ENCODE data around the gene UEVLD.

The UEVLD gene

DNA sequence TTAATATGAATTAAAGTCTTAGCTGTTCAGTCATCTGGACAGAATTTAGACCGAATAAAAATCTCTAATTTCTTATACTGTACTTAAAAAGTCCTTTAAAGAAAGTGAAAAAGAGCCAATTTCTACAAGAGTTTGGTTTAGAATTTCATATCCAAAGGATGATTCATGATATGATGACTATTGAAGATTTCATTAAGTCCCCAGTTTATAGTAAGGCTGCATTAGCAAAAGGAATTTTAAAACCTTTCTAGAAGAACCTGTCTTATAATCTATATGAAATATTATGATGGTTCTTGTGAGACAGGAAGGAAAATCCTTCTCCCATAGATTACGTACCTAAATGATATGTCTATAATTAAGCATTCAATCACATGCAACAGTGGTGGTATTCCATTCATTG lies 96.6 kb downstream of the UEVLD start:
- Histone ChIP-seq H3K27ac (no peak overlapping the region), H3K27me3 (no peaks in the 10 kb centered on the region), H3K36me3 (peaks cover 49 to 64% (median 58%) of the 10 kb centered on the region in 3 donors), H3K4me1 (no peaks in the 10 kb centered on the region), H3K4me3 (no peak overlapping the region), H3K9me3 (no peaks in the 10 kb centered on the region)
- no peak for DNase-seq
- TF ChIP-seq, protein P1, sequence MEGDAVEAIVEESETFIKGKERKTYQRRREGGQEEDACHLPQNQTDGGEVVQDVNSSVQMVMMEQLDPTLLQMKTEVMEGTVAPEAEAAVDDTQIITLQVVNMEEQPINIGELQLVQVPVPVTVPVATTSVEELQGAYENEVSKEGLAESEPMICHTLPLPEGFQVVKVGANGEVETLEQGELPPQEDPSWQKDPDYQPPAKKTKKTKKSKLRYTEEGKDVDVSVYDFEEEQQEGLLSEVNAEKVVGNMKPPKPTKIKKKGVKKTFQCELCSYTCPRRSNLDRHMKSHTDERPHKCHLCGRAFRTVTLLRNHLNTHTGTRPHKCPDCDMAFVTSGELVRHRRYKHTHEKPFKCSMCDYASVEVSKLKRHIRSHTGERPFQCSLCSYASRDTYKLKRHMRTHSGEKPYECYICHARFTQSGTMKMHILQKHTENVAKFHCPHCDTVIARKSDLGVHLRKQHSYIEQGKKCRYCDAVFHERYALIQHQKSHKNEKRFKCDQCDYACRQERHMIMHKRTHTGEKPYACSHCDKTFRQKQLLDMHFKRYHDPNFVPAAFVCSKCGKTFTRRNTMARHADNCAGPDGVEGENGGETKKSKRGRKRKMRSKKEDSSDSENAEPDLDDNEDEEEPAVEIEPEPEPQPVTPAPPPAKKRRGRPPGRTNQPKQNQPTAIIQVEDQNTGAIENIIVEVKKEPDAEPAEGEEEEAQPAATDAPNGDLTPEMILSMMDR (IDR thresholded peaks at IDR 0.05) = no peak
- intact Hi-C loops (cut with DNase I; ENCODE audit: low total_unique reads) = loop anchor here (10.0 kb wide), 2 partner anchors 73 to 197 kb away; no protein-coding TSS in a partner anchor

- no peaks in the 10 kb centered on the region for H3K9me3 ChIP-seq
- no peaks in the 10 kb centered on the region for H3K4me1 ChIP-seq
- no peaks in the 10 kb centered on the region for H3K27me3 ChIP-seq
- intact Hi-C loops (cut with DNase I; ENCODE audit: low total_unique reads) = loop anchor here (10.0 kb wide), 2 partner anchors 74 to 196 kb away; no protein-coding TSS in a partner anchor
- H3K36me3 ChIP-seq = peaks cover 44 to 66% (median 53%) of the 10 kb centered on the region in 3 donors
- H3K4me3 ChIP-seq = no peak overlapping the region
- DNase-seq = no peak
- TF ChIP-seq, protein P1 (IDR thresholded peaks at IDR 0.05) = no peak
- no peak overlapping the region for H3K27ac ChIP-seq
These were observed 97.6 kb downstream of the UEVLD start for GRCh38 chr11:18490736-18491485.

DNA sequence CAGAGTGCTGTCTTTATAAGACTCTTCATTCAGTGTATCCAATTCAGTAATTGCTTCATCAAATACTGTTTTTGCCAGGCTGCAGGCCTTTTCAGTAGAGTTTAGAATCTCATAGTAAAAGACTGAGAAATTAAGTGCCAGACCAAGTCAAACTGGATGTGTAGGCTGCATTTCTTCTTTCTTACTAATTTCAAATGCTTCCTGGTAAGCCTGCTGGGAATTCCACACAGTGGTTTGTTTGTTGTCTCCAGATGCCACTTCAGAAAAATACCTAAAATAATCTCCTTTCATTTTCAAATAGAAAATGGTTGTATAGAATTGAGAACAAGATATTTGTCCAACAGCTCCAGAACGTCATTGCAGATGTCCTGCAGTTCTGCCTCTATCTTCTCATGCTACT lies 98.2 kb downstream of the UEVLD start:
- Histone ChIP-seq H3K4me3 (no peak overlapping the region), H3K27ac (no peak overlapping the region), H3K27me3 (no peaks in the 10 kb centered on the region), H3K9me3 (no peaks in the 10 kb centered on the region), H3K36me3 (peaks cover 44 to 63% (median 54%) of the 10 kb centered on the region in 3 donors), H3K4me1 (no peaks in the 10 kb centered on the region)
- DNase-seq = no peak
- TF ChIP-seq, protein P1 (IDR thresholded peaks at IDR 0.05) = no peak
- intact Hi-C loops (cut with DNase I; ENCODE audit: low total_unique reads) = loop anchor here (10.0 kb wide), 2 partner anchors 74 to 196 kb away; no protein-coding TSS in a partner anchor

DNA sequence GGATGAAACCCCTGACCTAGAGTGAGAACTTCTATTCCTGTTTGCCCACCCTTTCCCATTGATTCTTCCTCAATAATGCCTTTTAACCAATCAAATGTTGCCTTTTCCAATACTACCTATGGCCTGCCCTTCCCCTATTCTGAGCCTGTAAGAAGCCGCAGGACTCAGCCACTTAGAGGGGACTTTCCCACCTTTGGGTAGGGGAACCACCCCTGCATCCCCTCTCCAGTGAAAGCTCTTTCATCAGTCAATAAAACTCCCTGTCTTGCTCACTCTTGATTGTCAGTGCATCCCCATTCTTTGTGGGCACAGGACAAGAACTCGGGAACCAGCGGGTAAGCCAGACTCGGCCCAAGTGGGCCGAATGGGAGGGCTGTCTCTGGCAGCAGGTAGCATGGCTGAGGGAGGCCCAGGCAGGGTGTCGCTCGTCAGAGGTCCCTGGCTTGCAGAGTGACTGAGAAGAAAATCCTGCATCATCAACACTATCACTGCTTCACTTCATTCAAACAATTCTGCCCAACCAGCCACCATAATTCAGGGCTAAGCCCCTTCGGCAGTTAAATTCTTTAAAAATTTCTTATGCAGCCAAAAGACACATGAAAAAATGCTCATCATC lies 102.5 kb downstream of the UEVLD start:
- no peak overlapping the region for H3K27ac ChIP-seq
- peaks cover 44 to 86% (median 76%) of the 10 kb centered on the region in 3 donors for H3K36me3 ChIP-seq
- no peak for DNase-seq
- H3K4me1 ChIP-seq = no peaks in the 10 kb centered on the region
- intact Hi-C loops (cut with DNase I; ENCODE audit: low total_unique reads) = no loop called here
- H3K27me3 ChIP-seq = no peaks in the 10 kb centered on the region
- H3K4me3 ChIP-seq = no peak overlapping the region
- TF ChIP-seq, protein P1 (IDR thresholded peaks at IDR 0.05) = no peak
- no peaks in the 10 kb centered on the region for H3K9me3 ChIP-seq
